H9 (cell line): Measurements from ENCODE around the gene SRP68. TPM values are rescaled to one million over a fixed set of nuclear protein-coding genes. Genes with fewer than 3 reads are reported as not detected.
A peak's percentile ranks its signal among the peaks of the same experiment; 100 is the strongest.

ENCODE experiments used
- DNase-seq: peaks from one replicate; pipeline ENCODE4 v3.0.0-alpha.2; 2017
- H2AFZ ChIP-seq: one replicate; pipeline ENCODE4 v1.6.1; 2013; ENCODE audit warnings: mild to moderate bottlenecking, low read length, control low read depth, moderate library complexity
- H2AK5ac ChIP-seq: 2 replicates; pipeline ENCODE4 v1.6.1; 2013; ENCODE audit warnings: low read length, control low read depth, mixed read lengths; ENCODE audit not compliant: insufficient read length
- H2BK120ac ChIP-seq: one replicate; pipeline ENCODE4 v1.6.1; 2013; ENCODE audit warnings: low read depth, mild to moderate bottlenecking, low read length, control low read depth, inconsistent platforms; ENCODE audit not compliant: poor library complexity, severe bottlenecking
- H2BK12ac ChIP-seq: 2 replicates; pipeline ENCODE4 v1.6.1; 2013; ENCODE audit warnings: low read length, control low read depth, mixed read lengths, low read depth; ENCODE audit not compliant: insufficient read length
- H2BK15ac ChIP-seq: 2 replicates; pipeline ENCODE4 v1.6.1; 2013; ENCODE audit warnings: low read depth, low read length, control low read depth
- H2BK20ac ChIP-seq: one replicate; pipeline ENCODE4 v1.6.1; 2013; ENCODE audit warnings: low read depth, mild to moderate bottlenecking, low read length, control low read depth, inconsistent platforms; ENCODE audit not compliant: poor library complexity, severe bottlenecking
- H2BK5ac ChIP-seq: 2 replicates; pipeline ENCODE4 v1.6.1; 2013; ENCODE audit warnings: low read length, control low read depth, mixed read lengths; ENCODE audit not compliant: insufficient read length
- H3K14ac ChIP-seq: 2 replicates; pipeline ENCODE4 v1.6.1; 2013; ENCODE audit warnings: low read length, control low read depth; ENCODE audit not compliant: insufficient read depth
- H3K18ac ChIP-seq: 2 replicates; pipeline ENCODE4 v1.6.1; 2013; ENCODE audit warnings: low read depth, mild to moderate bottlenecking, mixed read lengths, low read length, control low read depth; ENCODE audit not compliant: insufficient read length
- H3K23ac ChIP-seq: 2 replicates; pipeline ENCODE4 v1.6.1; 2013; ENCODE audit warnings: low read length, control low read depth, mixed read lengths, low read depth; ENCODE audit not compliant: insufficient read length
- H3K23me2 ChIP-seq: 2 replicates; pipeline ENCODE4 v1.6.1; 2013; ENCODE audit warnings: low read depth, mild to moderate bottlenecking, mixed read lengths, low read length, control low read depth; ENCODE audit not compliant: insufficient read length, poor library complexity, severe bottlenecking
- H3K27ac ChIP-seq: 2 replicates; pipeline ENCODE4 v1.5.1; 2013; ENCODE audit warnings: low read length, control low read depth, mixed read lengths, low read depth; ENCODE audit not compliant: insufficient read length
- H3K27me3 ChIP-seq: 2 replicates; pipeline ENCODE4 v1.6.1; 2013; ENCODE audit warnings: low read length, control low read depth, inconsistent platforms; ENCODE audit not compliant: insufficient read depth
- H3K4ac ChIP-seq: 2 replicates; pipeline ENCODE4 v1.6.1; 2013; ENCODE audit warnings: low read depth, mild to moderate bottlenecking, control low read depth, inconsistent platforms, low read length, moderate library complexity
- H3K4me1 ChIP-seq: 2 replicates; pipeline ENCODE4 v1.6.1; 2013; ENCODE audit warnings: low read length, control low read depth, inconsistent platforms; ENCODE audit not compliant: insufficient read depth
- H3K4me2 ChIP-seq: 2 replicates; pipeline ENCODE4 v1.6.1; 2013; ENCODE audit warnings: low read length, control low read depth, mixed read lengths; ENCODE audit not compliant: insufficient read length, insufficient read depth
- H3K56ac ChIP-seq: 2 replicates; pipeline ENCODE4 v1.6.1; 2013; ENCODE audit warnings: low read depth, mild to moderate bottlenecking, mixed read lengths, low read length, control low read depth; ENCODE audit not compliant: insufficient read length
- H3K79me1 ChIP-seq: 2 replicates; pipeline ENCODE4 v1.6.1; 2013; ENCODE audit warnings: low read depth, mild to moderate bottlenecking, moderate library complexity, low read length, control low read depth, inconsistent platforms; ENCODE audit not compliant: insufficient read depth, poor library complexity, severe bottlenecking
- H3K79me2 ChIP-seq: 2 replicates; pipeline ENCODE4 v1.6.1; 2013; ENCODE audit warnings: low read length, control low read depth, inconsistent platforms; ENCODE audit not compliant: insufficient read depth
- H3K9ac ChIP-seq: 2 replicates; pipeline ENCODE4 v1.6.1; 2013; ENCODE audit warnings: low read length, control low read depth, mixed read lengths; ENCODE audit not compliant: insufficient read length; ENCODE audit errors: extremely low read depth
- H3K9me3 ChIP-seq: one replicate; pipeline ENCODE4 v1.6.1; 2013; ENCODE audit warnings: low read depth, low read length, inconsistent platforms; ENCODE audit not compliant: control insufficient read depth
- H3T11ph ChIP-seq: one replicate; pipeline ENCODE4 v1.6.1; 2013; ENCODE audit warnings: mild to moderate bottlenecking, low read length, control low read depth, inconsistent platforms
- H4K20me1 ChIP-seq: one replicate; pipeline ENCODE4 v1.6.1; 2013; ENCODE audit not compliant: control insufficient read depth, insufficient read length, insufficient read depth
- H4K5ac ChIP-seq: 2 replicates; pipeline ENCODE4 v1.6.1; 2013; ENCODE audit warnings: low read depth, mild to moderate bottlenecking, mixed read lengths, low read length, control low read depth; ENCODE audit not compliant: insufficient read length
- H4K8ac ChIP-seq: replicated peaks from 2 replicates; pipeline ENCODE4 v1.6.1; 2013; ENCODE audit warnings: low read length, control low read depth, mixed read lengths, low read depth; ENCODE audit not compliant: insufficient read length
- H4K91ac ChIP-seq: 2 replicates; pipeline ENCODE4 v1.6.1; 2013; ENCODE audit warnings: low read depth, mild to moderate bottlenecking, moderate library complexity, mixed read lengths, low read length, control low read depth; ENCODE audit not compliant: insufficient read length
- H3K27ac Mint-ChIP-seq, 3 experiments: 2 replicates in 2 of 3; 3 replicates in 1 of 3; pipeline ENCODE4 v1.8.0; 2020 to 2021; ENCODE audit warnings: mixed read lengths in 3 of 3, mild to moderate bottlenecking in 1 of 3, moderate library complexity in 1 of 3
- H3K27me3 Mint-ChIP-seq: 2 replicates; pipeline ENCODE4 v1.8.0; 2021; ENCODE audit warnings: low read depth, mild to moderate bottlenecking, moderate library complexity, mixed read lengths
- H3K36me3 Mint-ChIP-seq, 3 experiments: 2 replicates in 2 of 3; 3 replicates in 1 of 3; pipeline ENCODE4 v1.8.0; 2020 to 2021; ENCODE audit warnings: low read depth in 3 of 3, mixed read lengths in 3 of 3; ENCODE audit not compliant: insufficient read depth in 1 of 3
- H3K4me1 Mint-ChIP-seq, 2 experiments: 2 replicates each; pipeline ENCODE4 v1.8.0; 2020; ENCODE audit warnings: mixed read lengths in 2 of 2
- H3K4me3 Mint-ChIP-seq, 2 experiments: 2 replicates in 1 of 2; 3 replicates in 1 of 2; pipeline ENCODE4 v1.8.0; 2020 to 2021; ENCODE audit warnings: mild to moderate bottlenecking in 2 of 2, mixed read lengths in 2 of 2, moderate library complexity in 1 of 2
- H3K9me3 Mint-ChIP-seq, 2 experiments: 2 replicates in 1 of 2; 3 replicates in 1 of 2; pipeline ENCODE4 v1.8.0; 2020; ENCODE audit warnings: mild to moderate bottlenecking in 2 of 2, mixed read lengths in 2 of 2, moderate library complexity in 1 of 2
- WGBS: extraction: QIAGEN DNeasy Blood & Tissue Kit; methylation state at CpG from one replicate; pipeline ENCODE4 v1.1.7; 2013; ENCODE audit warnings: missing lambda C conversion rate, low lambda C conversion rate, mixed read lengths; ENCODE audit not compliant: insufficient read length; ENCODE audit errors: extremely low coverage; 5-methylcytosine and 5-hydroxymethylcytosine counted together
- total RNA-seq: library from RNA; stranded (reverse); gene quantifications from 2 replicates; pipeline ENCODE4 v1.2.1, GENCODE V29; 2021
- TF ChIP-seq, protein P1 (sequence below): fragments of 200-600 bp; sonication (generic); conservative IDR thresholded peaks from 3 replicates; pipeline ENCODE4 v1.8.0; 2021; ENCODE audit warnings: antibody characterized with exemption, mild to moderate bottlenecking

SRP68 gene
- total RNA-seq, 1 experiment from 2014 or later, result 86.1 TPM

DNA sequence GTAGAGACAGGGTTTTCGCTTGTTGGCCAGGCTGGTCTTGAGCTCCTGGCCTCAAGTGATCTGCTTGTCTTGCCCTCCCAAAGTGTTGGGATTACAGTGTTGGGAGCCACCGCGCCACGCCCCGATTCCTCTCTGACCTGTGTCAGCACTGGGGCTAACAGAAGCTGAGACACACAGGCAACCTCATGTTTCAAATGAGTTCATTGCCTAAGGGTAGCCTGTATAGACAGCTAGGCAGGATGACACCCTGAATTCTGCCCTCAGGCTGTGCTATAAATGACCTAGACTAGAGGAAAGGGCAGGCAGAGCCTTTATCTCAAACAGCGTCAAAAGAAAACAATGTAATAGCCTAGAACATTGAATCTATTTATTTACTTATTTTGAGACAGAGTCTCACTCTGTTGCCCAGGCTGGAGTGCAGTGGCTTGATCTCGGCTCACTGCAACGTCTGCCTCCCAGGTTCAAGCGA is 74.0 kb downstream of the SRP68 start:
- Mint-ChIP-seq H3K4me3 (no peak overlapping the region), H3K9me3 (no peaks in the 10 kb centered on the region), H3K27me3 (no peaks in the 10 kb centered on the region), H3K4me1 (peaks cover 9 to 11% of the 10 kb centered on the region in 2 experiments; a peak in 3 of 4 replicates), H3K27ac (peak overlapping the region in 1 of 3 experiments; percentile 63; a peak in 2 of 7 replicates), H3K36me3 (peaks cover 2 to 20% (median 4%) of the 10 kb centered on the region in 3 experiments; a peak in 6 of 7 replicates)
- Histone ChIP-seq H2AFZ (no peak overlapping the region), H2BK12ac (no peak overlapping the region), H3K9ac (no peak overlapping the region), H3K56ac (no peak overlapping the region), H3K4me1 (no peaks in the 10 kb centered on the region), H4K20me1 (peaks cover 2% of the 10 kb centered on the region), H3K27me3 (no peaks in the 10 kb centered on the region), H4K91ac (no peak overlapping the region), H2BK120ac (no peak overlapping the region), H2BK20ac (no peak overlapping the region), H3K27ac (no peak overlapping the region), H4K5ac (no peak overlapping the region), H2BK5ac (no peak overlapping the region), H4K8ac (no peak overlapping the region), H3K4me2 (no peak overlapping the region), H3K14ac (no peak overlapping the region), H3T11ph (no peak overlapping the region), H3K79me2 (no peaks in the 10 kb centered on the region), H3K23me2 (no peaks in the 10 kb centered on the region), H3K9me3 (no peaks in the 10 kb centered on the region), H3K23ac (no peak overlapping the region), H3K79me1 (no peaks in the 10 kb centered on the region), H3K4ac (no peak overlapping the region), H3K18ac (no peak overlapping the region), H2AK5ac (no peak overlapping the region), H2BK15ac (no peak overlapping the region; the same call in 1 of the 2 replicates)
- no CpG with 5 or more reads among the region's 9 CpGs for WGBS
- no peak for DNase-seq
- TF ChIP-seq, protein P1, sequence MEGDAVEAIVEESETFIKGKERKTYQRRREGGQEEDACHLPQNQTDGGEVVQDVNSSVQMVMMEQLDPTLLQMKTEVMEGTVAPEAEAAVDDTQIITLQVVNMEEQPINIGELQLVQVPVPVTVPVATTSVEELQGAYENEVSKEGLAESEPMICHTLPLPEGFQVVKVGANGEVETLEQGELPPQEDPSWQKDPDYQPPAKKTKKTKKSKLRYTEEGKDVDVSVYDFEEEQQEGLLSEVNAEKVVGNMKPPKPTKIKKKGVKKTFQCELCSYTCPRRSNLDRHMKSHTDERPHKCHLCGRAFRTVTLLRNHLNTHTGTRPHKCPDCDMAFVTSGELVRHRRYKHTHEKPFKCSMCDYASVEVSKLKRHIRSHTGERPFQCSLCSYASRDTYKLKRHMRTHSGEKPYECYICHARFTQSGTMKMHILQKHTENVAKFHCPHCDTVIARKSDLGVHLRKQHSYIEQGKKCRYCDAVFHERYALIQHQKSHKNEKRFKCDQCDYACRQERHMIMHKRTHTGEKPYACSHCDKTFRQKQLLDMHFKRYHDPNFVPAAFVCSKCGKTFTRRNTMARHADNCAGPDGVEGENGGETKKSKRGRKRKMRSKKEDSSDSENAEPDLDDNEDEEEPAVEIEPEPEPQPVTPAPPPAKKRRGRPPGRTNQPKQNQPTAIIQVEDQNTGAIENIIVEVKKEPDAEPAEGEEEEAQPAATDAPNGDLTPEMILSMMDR, result no peak
